DLD1 (cell line): ENCODE data around the gene FBXW12.

ENCODE experiments used
- in situ Hi-C: cut with HindIII; loops from 2 replicates; pipeline ENCODE4 v1.10.0; 2017; ENCODE audit warnings: low sequenced_read_pairs

Gene FBXW12

GRCh38 chr3:48372377-48372770 is 355 bp downstream of the FBXW12 start:
- in situ Hi-C loops, result no loop called here

GRCh38 chr3:48372862-48373435 is 930 bp downstream of the FBXW12 start:
- in situ Hi-C loops, result no loop called here

GRCh38 chr3:48387634-48388033 is 15.6 kb downstream of the FBXW12 start:
- in situ Hi-C loops, result no loop called here

- in situ Hi-C loops, result no loop called here
These were observed 16.9 kb downstream of the FBXW12 start for GRCh38 chr3:48388966-48389365.

GRCh38 chr3:48394391-48394790 is 22.4 kb downstream of the FBXW12 start:
- in situ Hi-C loops, result no loop called here

- in situ Hi-C loops, result loop anchor here (5.0 kb wide), 1 partner anchor 42 kb away; no protein-coding TSS in a partner anchor
These were observed 23.7 kb downstream of the FBXW12 start for GRCh38 chr3:48395714-48396113.

- in situ Hi-C loops, result loop anchor here (5.0 kb wide), 1 partner anchor 39 kb away; no protein-coding TSS in a partner anchor
These were observed 26.0 kb downstream of the FBXW12 start for GRCh38 chr3:48397767-48398681.

- in situ Hi-C loops, result loop anchor here (5.0 kb wide), 1 partner anchor 38 kb away; no protein-coding TSS in a partner anchor
These were observed 26.8 kb downstream of the FBXW12 start for GRCh38 chr3:48398701-48399386.

GRCh38 chr3:48399387-48400172 is 27.6 kb downstream of the FBXW12 start:
- in situ Hi-C loops, result loop anchor here (5.0 to 10.0 kb wide), 3 partner anchors 38 to 125 kb away; no protein-coding TSS in a partner anchor

- in situ Hi-C loops, result loop anchor here (10.0 kb wide), 2 partner anchors 56 to 126 kb away; no protein-coding TSS in a partner anchor
These were observed 28.9 kb downstream of the FBXW12 start for GRCh38 chr3:48400824-48401433.

GRCh38 chr3:48401434-48401901 is 29.4 kb downstream of the FBXW12 start:
- in situ Hi-C loops, result loop anchor here (10.0 kb wide), 2 partner anchors 57 to 127 kb away; no protein-coding TSS in a partner anchor

- in situ Hi-C loops, result loop anchor here (10.0 kb wide), 2 partner anchors 58 to 128 kb away; no protein-coding TSS in a partner anchor
These were observed 30.3 kb downstream of the FBXW12 start for GRCh38 chr3:48402281-48402732.

GRCh38 chr3:48402907-48403306 is 30.9 kb downstream of the FBXW12 start:
- in situ Hi-C loops, result loop anchor here (10.0 kb wide), 2 partner anchors 58 to 128 kb away; no protein-coding TSS in a partner anchor

GRCh38 chr3:48403533-48404439 is 31.8 kb downstream of the FBXW12 start:
- in situ Hi-C loops, result loop anchor here (10.0 kb wide), 2 partner anchors 59 to 129 kb away; no protein-coding TSS in a partner anchor

GRCh38 chr3:48404440-48405342 is 32.7 kb downstream of the FBXW12 start:
- in situ Hi-C loops, result loop anchor here (10.0 kb wide), 2 partner anchors 60 to 130 kb away; no protein-coding TSS in a partner anchor

GRCh38 chr3:48405343-48405881 is 33.4 kb downstream of the FBXW12 start:
- in situ Hi-C loops, result loop anchor here (10.0 kb wide), 2 partner anchors 61 to 131 kb away; no protein-coding TSS in a partner anchor

GRCh38 chr3:48405971-48406370 is 34.0 kb downstream of the FBXW12 start:
- in situ Hi-C loops, result loop anchor here (10.0 kb wide), 2 partner anchors 61 to 131 kb away; no protein-coding TSS in a partner anchor
